ENCODE measurements around the gene HAPLN1.

Gene HAPLN1

DNA sequence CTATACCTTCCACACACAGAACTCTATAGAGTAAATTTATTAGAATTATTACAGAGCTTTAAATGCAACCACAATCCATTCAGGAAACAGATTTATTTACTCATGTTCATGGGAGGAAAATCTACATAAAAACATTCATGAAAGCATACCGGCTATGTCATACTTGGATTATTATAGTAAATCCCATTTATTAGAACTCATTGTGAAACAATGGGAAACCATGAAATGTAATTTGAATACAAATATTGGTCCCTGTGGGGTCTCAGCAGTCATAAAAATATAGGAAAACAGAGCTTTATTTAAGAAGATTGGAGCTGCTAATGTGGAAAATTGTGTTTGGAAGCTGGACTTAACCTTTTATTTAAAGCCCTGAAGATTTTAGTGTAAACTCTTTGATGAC, 80.7 kb downstream of the HAPLN1 start:
- Mint-ChIP-seq H3K36me3 (ENCODE audit: low read depth) (no peaks in the 10 kb centered on the region), H3K27ac (no peak overlapping the region), H3K27me3 (no peaks in the 10 kb centered on the region), H3K4me1 (no peaks in the 10 kb centered on the region), H3K9me3 (no peaks in the 10 kb centered on the region), H3K4me3 (no peak overlapping the region)
- DNase-seq = no peak
- no peak for ATAC-seq

DNA sequence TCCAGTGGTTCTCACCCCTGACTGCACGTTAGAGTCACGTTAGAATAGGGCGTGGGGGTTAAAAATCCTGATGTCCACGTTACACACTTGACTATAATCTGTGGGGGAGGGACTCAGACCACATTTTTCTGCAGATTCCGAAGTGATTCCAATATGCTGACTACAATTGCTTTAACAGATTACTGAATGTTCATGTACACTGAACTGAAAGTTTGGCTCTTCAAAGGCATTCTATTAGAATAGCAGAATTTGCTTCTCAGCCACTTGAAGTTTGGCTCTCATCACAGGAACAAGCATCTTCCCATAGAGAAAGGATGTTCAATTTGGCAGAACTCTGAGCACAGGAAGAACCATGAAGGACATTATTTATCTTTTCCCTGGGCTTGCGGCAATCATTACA, 84.5 kb downstream of the HAPLN1 start:
- Mint-ChIP-seq H3K36me3 (ENCODE audit: low read depth) (no peaks in the 10 kb centered on the region), H3K27me3 (peaks cover 2% of the 10 kb centered on the region), H3K27ac (no peak overlapping the region), H3K4me1 (no peaks in the 10 kb centered on the region), H3K9me3 (no peaks in the 10 kb centered on the region), H3K4me3 (no peak overlapping the region)
- DNase-seq = no peak
- no peak for ATAC-seq

DNA sequence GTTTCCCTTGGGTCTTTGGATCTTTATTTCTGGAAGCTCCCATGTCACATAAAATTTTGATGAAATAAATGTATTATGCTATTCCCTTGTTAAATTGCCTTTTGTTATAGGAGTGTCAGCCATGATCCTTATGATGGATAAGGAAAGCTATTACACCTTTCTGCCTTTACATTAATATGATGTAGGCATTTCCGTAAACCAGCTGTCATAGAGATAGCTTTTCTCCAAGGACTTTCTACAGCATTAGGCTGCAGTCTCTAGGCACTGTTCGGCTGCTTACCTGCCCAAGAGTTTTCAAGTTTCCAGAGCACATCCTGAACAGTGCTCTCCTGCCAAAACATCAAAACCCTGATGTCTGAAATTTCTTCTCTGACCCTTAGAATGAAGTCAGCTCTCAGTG, 87.4 kb downstream of the HAPLN1 start:
- no peak overlapping the region for H3K4me3 Mint-ChIP-seq
- H3K27ac Mint-ChIP-seq = no peak overlapping the region
- no peaks in the 10 kb centered on the region for H3K4me1 Mint-ChIP-seq
- no peak for ATAC-seq
- no peak for DNase-seq
- H3K27me3 Mint-ChIP-seq = peaks cover 2% of the 10 kb centered on the region
- no peaks in the 10 kb centered on the region for H3K9me3 Mint-ChIP-seq
- H3K36me3 Mint-ChIP-seq (ENCODE audit: low read depth) = no peaks in the 10 kb centered on the region

DNA sequence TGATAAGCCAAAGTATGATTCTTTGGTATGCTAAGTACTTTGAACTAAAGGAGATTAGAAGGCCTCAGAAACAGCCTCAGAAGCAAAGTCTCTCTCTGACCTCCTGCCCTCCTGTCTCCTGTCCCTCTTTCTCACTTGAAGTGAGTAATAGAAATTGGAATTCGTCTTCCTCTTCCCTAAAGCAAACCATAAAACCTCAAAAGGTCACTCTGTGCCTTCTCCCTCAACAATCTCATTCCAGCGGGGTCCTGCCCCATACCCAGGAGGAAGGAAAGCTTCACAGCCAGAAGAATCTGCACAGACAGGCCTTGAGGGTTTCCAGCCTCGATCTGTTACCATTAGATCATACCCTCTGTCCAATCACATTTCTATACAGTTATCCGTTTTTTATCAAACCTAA, 87.8 kb downstream of the HAPLN1 start:
- ATAC-seq (no peak), DNase-seq (no peak)
- Mint-ChIP-seq H3K27ac (no peak overlapping the region), H3K9me3 (no peaks in the 10 kb centered on the region), H3K36me3 (ENCODE audit: low read depth) (no peaks in the 10 kb centered on the region), H3K27me3 (peaks cover 2% of the 10 kb centered on the region), H3K4me3 (no peak overlapping the region), H3K4me1 (no peaks in the 10 kb centered on the region)

DNA sequence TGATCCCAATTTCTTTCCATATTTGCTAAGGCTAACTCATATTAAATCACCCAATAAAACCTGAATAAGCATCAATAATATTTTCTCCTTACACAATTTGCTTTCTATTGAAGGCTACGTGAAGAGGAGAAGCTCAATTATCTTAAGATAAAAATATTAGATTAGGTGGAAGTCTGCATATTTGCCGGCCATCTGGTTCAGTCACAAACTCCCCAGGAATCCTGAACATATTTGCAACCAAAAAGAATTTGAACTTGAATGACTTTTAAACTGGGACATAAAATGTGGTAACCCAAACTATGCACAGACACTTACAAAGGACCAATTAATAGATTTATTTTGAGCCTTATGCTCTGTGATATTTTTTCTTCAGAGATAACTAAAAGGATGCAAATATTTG, 92.3 kb downstream of the HAPLN1 start:
- no peak overlapping the region for H3K27ac Mint-ChIP-seq
- H3K36me3 Mint-ChIP-seq (ENCODE audit: low read depth) = no peaks in the 10 kb centered on the region
- no peak for ATAC-seq
- H3K27me3 Mint-ChIP-seq = peaks cover 2% of the 10 kb centered on the region
- H3K9me3 Mint-ChIP-seq = no peaks in the 10 kb centered on the region
- DNase-seq = no peak
- H3K4me3 Mint-ChIP-seq = no peak overlapping the region
- no peaks in the 10 kb centered on the region for H3K4me1 Mint-ChIP-seq

DNA sequence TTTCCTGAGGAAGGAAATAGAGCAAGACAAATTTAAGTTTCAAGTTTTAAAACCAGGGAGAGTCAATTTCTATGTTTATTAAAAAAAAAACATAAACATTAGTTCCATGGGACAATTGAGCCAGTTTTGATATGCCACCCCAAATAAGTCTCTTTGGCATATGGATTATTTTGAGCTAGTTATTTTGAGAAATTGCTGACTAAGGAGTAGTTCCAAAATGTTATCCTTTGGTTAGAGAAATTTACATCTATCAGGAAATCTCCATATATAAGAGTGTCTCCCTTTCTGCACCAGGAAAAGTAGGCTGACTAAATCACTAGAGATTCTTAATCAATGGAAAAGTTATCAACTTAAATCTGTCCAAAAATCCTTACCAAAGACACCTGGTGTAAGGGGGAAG, 105.8 kb downstream of the HAPLN1 start:
- no peaks in the 10 kb centered on the region for H3K4me1 Mint-ChIP-seq
- H3K27ac Mint-ChIP-seq = no peak overlapping the region
- no peak overlapping the region for H3K4me3 Mint-ChIP-seq
- H3K27me3 Mint-ChIP-seq = peaks cover 3% of the 10 kb centered on the region
- peaks cover 16% of the 10 kb centered on the region for H3K9me3 Mint-ChIP-seq
- H3K36me3 Mint-ChIP-seq (ENCODE audit: low read depth) = no peaks in the 10 kb centered on the region
- ATAC-seq (no peak), DNase-seq (no peak)

DNA sequence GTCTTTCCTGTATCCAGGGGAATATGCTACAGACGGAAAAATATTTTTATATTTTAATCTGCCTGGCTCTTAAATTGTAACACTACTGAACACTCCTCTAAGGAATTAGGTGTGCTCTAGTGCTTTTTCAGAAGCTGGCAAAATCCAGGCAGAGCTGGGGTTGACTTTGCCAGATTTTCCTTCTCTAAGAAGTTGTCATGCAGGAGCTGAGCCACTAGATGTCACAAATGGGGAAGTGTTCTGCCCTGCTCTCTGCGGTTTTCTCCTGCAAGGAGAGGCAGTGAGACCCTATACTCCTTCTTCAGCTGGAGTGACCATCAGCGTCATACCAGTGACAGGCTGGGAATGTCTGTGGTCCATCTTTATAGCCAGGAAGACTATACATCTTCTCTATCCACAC, 112.5 kb downstream of the HAPLN1 start:
- Mint-ChIP-seq H3K4me1 (no peaks in the 10 kb centered on the region), H3K9me3 (no peaks in the 10 kb centered on the region), H3K36me3 (ENCODE audit: low read depth) (no peaks in the 10 kb centered on the region), H3K27ac (no peak overlapping the region), H3K4me3 (no peak overlapping the region), H3K27me3 (peaks cover 5% of the 10 kb centered on the region)
- DNase-seq = no peak
- no peak for ATAC-seq

DNA sequence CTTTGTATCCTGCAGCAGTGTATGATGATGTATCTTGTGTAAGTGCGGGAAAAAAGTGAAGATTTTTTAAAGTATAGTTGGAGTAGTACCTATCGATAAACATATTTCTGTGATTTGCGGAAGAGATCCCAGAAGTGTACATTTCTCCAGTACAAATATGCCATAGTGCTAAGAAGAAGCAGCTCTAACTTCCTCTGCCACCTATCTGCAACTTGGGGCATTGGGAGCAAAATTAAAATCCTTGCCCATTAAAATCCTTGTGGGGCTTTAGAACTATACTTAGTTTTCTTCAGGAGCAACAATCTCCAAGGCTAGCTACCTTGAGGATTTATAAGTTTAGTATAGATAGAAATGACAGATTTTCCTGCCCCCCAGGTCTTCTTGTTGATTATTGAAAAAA, 125.4 kb downstream of the HAPLN1 start:
- H3K4me1 Mint-ChIP-seq = no peaks in the 10 kb centered on the region
- H3K27ac Mint-ChIP-seq = no peak overlapping the region
- no peaks in the 10 kb centered on the region for H3K36me3 Mint-ChIP-seq (ENCODE audit: low read depth)
- no peak for DNase-seq
- H3K27me3 Mint-ChIP-seq = no peaks in the 10 kb centered on the region
- H3K4me3 Mint-ChIP-seq = no peak overlapping the region
- ATAC-seq = no peak
- H3K9me3 Mint-ChIP-seq = peaks cover 7% of the 10 kb centered on the region

DNA sequence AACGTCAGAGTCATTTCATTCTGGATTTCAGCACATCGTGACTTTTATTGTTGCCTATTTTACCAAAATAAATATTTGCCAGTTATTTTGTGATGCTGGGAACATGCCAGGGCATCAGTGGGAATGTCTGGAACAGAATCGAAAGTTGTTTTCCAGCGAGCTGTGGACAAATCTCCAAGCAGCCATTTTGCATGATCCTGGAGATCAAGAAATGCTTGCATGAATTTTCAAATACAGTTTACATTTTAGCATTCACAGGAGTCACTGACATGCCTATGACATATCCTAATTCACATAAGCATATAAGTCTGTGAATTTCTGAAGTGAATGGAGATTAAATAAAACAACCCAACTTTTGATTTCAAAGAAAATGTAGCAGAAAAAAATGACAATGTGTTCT, 129.7 kb downstream of the HAPLN1 start:
- Mint-ChIP-seq H3K4me1 (no peaks in the 10 kb centered on the region), H3K9me3 (no peaks in the 10 kb centered on the region), H3K27me3 (no peaks in the 10 kb centered on the region), H3K4me3 (no peak overlapping the region), H3K36me3 (ENCODE audit: low read depth) (no peaks in the 10 kb centered on the region), H3K27ac (no peak overlapping the region)
- ATAC-seq (no peak), DNase-seq (no peak)

DNA sequence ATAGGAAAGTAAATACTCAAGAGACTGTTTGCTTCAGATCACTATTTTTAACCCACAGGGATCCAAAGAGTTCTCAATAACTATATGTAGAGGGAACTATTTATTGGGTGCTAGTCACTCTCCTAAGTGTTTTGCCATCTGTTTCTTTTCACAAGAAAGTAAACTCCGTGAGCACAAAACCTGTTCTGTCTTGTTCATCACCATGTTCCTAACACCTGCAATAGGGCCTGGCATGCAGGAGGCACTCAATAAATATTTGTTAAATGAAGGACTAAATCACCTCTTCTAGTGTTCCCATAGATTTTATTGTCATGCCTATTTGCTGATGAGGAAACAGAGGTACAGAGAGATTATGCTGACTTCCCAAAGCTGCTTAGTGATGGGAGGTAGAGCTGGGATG, 130.9 kb downstream of the HAPLN1 start:
- Mint-ChIP-seq H3K9me3 (no peaks in the 10 kb centered on the region), H3K36me3 (ENCODE audit: low read depth) (no peaks in the 10 kb centered on the region), H3K4me3 (no peak overlapping the region), H3K4me1 (no peaks in the 10 kb centered on the region), H3K27ac (no peak overlapping the region), H3K27me3 (no peaks in the 10 kb centered on the region)
- ATAC-seq (no peak), DNase-seq (no peak)

All from activated naive CD8-positive, alpha-beta T cell treated with anti-CD3 and anti-CD28 coated beads, Interleukin-2, amount 50 U/mL, for 24 hours (primary cell).